Activated T-cell treated with anti-CD3 and anti-CD28 coated beads, Interleukin-2, amount 50 U/mL, for 48 hours (primary cell): Measurements from ENCODE around the gene SEZ6L.
"Not testable (repeated sequence)": the region's sequence is repeated elsewhere in the genome, so short reads cannot be mapped to it uniquely, and the experiment has no call there.

Source experiments
- DNase-seq, 2 experiments: peaks; one replicate each; pipeline ENCODE4 v3.0.0-alpha.2; 2020

The SEZ6L gene

DNA sequence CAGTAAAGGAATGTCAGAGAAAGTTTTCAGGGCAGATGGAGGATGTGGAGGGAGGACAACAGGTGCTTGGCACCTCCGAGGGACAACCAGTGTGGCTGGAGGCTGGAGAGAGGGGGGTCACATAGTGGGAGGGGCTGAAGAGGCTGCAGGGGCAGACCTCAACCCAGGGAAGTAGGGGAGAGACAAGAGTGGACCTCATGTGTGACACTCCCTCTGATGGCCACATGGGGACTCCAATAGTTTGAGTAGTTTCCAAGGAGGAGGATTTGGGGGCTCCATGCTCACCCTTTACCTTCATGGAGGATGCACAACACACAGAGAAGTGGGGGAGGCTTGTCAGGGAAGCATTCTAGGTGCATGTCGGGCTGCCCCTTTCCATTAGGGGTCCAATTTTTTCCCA lies 224.7 kb downstream of the SEZ6L start:
- DNase-seq: no peak

DNA sequence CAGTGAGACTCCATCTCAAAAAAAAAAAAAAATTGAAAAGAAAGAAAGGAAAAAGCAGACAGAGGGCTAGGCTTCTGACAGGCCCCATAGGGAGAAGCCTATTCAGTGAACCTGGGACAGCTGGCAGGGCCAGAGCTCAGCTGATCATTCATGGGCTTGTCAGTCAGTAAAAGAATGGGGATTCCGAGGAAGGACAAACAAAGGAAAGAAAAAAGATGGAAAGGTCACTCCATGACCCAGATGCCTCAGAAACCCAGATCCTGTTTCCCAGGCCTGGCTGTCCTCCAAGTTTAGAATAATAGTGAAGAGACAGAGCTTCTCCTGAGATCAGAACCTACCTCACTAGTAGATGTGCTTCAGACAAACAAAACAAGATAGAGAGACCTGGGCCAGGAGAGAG lies 225.5 kb downstream of the SEZ6L start:
- DNase-seq: no peak

DNA sequence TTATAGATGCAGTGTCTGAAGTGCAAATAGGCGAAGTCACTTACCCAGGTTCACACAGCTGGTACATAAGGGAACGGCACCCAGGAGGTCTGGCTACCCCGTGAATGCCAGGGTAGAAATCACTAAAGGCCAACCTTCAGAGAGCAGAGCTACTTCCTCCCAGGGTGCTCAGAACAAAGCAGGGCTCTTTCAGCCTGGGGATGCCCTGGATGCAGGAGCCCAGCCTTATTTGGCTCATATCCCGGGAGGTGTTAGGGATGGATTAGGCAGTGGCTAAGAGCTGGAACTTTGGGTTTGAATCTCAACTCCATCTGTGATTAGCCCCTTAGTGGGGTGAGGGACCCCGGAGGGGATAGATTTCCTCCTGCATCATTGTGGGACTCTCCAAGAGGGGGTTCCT lies 226.7 kb downstream of the SEZ6L start:
- no peak for DNase-seq

DNA sequence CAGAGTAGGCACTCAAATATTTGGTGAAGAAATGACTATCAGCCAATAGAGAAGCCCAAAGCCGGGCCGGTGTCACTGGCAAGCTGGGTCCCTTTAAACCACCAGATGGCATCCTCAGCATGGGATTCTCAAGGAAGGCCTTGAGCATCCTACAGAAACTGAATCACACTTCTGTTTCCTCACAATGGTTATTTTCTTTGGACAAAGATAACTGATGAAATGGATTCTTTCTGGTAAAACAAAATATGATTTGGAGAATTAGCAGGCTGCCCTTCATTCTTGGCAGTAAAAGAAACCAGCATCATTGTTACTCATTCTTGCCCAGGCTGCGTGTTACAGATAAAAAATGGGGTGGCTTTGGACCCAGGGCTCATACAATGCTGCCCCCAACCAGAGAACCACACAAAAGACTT lies 229.5 kb downstream of the SEZ6L start:
- peak; percentile 51 to 57 for DNase-seq

GRCh38 chr22:26399289-26399688 lies 230.0 kb downstream of the SEZ6L start:
- DNase-seq: no peak

- no peak for DNase-seq
Measured at GRCh38 chr22:26401726-26402125, 232.5 kb downstream of the SEZ6L start.

DNA sequence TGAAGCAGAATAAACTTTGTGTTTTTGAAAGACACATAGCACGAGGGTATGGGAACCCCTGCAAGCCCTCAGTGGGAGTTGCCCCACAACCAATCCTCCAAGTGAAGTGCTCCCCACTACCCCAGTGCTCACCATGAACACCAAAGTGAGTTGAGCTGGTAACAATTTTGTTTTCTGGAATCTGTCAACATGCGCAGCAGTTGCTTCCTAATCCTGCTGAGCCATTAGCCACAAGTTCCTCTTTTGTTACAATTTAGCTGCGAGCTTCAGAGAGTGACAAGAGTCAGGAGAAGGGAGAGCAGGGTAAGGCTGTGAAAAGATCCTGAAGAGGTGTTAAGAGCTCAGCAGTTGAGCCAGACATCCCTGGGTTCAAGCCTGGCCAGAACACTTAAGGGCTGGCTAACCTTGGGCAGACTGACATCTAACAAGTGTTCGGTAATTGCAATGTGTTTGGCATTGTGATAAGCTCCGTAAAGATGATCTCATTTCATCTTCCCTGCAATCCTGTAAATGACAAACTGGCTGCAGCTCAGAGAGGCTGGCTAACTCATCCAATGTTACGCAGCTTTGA lies 235.7 kb downstream of the SEZ6L start:
- DNase-seq: no peak

DNA sequence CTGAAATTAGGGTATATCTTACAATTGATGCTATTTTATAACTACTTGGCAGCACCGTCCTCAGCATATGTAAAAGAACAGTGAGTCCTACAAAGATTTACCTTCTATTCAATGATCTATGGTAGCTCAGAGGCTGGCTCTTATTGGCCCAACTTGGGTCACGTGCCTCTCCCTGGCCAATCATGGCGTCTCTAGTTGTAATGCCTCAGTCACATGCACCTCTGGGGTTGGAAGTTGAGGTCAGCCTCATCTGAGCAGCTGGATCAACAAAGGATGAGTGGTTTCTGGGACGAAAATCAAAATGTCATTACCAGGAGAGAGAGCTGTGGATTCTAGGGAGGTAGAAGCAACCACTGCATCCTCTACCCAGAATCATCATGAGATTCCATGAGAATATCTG lies 236.9 kb downstream of the SEZ6L start:
- no peak for DNase-seq

DNA sequence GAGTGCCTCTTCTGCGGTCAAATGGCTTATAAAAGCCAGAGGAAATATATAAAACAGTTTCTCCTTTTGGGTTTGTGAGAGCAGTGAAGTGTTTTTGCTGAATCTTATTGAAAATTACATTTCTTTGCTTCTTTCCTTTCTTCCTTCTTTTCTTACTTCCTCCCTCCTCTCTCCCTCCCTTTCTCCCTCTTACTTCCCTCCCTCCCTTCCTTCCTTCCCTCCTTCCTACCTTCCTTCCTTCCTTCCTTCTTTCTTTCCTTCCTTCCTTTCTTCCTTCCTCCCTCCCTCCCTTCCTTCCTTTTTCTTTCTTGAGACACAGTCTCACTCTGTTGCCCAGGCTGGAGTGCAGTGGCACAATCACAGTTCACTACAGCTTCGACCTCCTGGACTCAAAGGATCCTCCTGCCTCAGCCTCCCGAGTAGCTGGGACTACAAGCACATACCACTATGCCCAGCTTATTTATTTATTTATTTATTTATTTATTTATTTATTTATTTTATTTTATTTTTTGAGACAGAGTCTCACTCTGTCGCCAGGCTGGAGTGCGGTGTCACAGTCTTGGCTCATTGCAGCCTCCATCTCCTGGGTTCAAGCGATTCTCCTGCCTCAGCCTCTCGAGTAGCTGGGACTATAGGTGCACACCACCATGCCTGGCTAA lies 239.4 kb downstream of the SEZ6L start:
- DNase-seq: not testable (repeated sequence)

DNA sequence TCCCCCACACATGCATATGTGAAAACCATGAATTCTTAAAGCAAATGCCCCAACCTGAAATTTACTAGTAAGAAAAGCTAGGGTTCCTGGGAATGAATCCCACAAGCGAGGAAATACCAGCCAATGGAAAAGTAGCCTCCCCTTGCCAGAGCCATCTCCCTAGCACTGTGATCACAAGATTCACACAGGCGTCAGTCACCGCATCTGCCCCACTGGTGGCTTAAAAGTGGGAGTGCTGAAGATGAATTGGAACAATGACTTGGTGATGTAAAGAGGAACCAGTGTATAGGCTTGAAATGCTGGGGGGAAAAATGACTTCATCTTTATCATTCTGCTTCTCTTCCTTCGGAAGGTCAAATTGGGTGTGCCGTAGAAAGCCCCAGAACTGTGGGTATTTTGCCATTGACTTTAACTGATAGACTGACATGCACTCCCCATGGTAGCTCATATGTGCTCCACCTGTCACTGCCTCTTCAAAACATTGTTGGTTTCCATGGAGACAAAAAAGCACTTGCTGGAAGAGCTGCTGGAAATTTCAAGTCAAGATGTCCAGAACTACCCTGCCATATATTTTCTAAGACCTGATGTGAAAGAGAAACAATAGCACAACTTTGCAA lies 240.6 kb downstream of the SEZ6L start:
- DNase-seq: no peak

- no peak for DNase-seq
Measured at GRCh38 chr22:26410386-26410785, 241.1 kb downstream of the SEZ6L start.

- no peak for DNase-seq
Measured at GRCh38 chr22:26414347-26414746, 245.1 kb downstream of the SEZ6L start.

DNA sequence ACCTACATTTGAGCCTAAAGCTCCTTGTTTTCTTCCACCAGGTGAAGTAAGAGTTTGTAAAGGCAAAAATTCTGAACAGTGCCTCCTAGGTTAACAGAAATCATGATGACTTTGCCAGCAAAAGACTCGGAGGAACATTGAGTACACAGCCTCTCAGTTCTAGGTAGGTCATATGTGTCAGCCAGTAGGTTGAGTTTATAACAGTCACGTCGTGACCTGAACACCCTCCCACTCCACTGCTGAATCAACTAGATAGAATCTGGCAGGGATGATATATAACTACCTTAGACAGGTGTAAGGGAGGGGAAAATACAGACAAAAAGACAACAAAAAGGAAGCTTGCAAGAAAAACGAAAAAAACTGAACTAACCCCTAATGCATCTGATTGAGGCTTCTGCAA lies 247.0 kb downstream of the SEZ6L start:
- no peak for DNase-seq

- DNase-seq: no peak
Measured at GRCh38 chr22:26416670-26417276, 247.5 kb downstream of the SEZ6L start.

DNA sequence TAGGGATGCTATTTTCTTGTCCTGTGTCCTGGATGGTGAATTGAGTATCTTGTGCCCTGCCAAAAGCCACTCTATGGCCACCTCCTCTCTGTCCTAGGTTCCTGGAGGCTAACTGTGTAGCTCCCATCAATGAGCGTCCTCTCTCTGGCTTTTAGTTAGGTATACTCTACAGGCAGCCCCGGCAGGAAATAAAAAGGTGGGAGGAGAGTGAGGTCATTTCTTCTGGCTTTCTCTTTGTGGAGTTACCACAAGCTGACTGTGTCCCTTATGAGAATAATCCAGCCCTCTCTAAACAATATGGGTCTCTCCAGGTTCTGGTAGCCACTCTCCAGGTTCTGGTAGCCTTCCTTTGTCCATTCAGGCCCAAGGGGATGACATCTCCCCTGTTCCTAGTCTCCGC lies 248.1 kb downstream of the SEZ6L start:
- DNase-seq: no peak

DNA sequence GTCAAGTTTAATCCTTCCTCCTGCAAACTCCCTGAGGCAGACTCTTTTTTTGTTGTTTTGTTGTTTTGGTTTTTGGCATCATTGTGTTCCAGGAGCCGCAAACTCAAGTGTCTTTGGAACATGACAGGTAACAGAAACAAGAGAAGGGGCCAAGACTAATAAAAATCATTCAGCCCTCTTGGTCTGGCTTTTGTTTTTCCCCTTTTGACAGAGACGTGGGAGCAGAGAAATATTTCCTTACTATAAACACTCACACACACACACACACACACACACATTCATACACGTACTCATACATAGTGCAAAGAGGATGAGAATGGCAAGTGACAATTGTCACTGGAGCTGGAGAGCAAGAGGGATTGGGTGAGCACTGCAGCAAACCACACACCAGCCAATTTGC lies 249.4 kb downstream of the SEZ6L start:
- no peak for DNase-seq

GRCh38 chr22:26426924-26427323 lies 257.7 kb downstream of the SEZ6L start:
- no peak for DNase-seq

DNA sequence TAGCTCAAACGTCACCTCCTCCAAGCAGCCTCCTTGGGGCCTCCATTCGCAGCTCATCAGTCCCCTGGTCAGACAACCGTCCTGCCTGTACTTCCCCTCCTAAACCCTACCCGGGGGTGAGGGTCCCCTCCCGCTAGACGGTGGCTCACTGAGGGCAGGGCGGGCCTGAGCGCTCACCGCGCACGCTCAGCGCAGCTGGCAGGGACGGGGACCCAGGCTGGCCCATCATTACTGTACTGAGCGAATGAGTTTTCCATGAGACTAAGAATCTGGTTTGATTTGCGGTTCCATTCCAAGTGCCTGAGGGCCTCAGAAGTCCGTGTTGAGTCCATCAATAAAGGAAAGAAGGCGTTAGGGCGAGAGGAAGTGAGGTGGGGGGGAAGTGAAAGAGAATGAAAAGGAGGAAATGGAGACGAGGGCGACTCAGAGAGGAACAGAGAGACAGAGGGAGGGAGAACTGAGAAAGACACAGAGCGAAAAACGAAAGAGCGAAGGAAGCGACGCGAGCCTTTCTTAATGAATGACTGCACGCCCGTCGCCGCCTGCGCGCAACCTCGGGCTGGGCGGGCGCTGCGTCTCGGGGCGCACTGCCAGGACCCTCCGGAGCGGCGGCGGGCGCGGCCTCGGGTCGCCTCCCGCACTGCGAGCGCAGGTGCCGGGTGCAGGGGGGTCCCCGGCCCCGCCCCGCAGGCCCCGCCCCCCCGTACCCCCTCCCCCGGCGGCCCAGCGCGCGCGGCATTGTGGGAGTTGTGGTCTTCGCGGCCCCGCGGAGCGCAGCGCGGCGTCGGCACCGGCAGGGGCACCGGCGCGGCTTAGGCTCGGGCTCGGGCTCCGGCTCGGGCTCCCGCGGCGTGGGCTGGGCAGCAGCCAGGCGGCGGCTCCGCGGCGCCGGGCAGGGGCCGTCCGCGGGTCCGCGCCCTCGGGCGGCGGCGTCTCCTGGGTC lies 259.5 kb downstream of the SEZ6L start, which contains the start of gene ASPHD2:
ASPHD2 (plus strand) TSS at position 746 of the 943 bp plus-strand sequence. CDS start 4,356 bp downstream, outside the sequence.
- DNase-seq: peak; percentile 84 to 88

DNA sequence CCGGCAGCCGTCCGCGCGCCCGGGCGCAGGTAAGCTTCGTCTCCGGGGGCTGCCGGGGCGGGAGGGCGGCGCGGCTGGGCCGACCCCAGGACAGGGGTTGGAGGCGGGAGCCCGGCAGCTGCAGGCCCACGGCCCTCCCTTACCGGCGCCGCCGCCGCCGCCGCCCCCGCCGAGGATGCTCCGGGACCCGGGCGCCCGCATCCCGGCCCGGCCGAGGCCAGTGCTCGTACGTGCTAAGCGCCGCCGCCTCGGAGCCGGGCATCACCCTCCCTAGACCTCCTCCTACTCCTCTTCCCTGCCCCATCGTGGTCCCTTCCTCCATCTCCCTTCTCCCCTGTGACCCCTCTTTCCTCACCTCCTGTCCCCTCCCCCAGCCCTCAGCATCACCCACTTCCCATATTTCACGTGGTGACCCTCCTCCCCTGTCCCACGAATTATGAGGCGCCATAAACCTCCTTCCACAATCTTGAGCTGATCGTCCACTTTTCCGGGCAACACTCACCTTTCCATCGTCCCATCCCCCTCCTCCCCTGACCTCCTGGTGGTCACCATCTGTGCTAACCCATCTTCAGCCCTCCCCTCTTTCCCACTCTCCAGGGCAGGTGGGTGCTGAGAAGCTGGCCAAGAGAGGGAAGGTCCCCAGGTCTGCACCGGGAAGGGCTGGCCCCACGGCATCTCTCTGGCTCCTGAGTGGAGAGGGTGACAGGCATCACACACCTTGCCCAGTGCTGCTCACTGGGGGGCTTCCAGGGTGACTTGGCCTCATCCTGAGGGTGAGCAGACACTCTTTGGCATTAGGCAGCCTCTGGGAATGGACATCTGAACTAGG lies 260.4 kb downstream of the SEZ6L start:
- peak; percentile 29 to 42 for DNase-seq

GRCh38 chr22:26430600-26430999 lies 261.3 kb downstream of the SEZ6L start:
- peak in 1 of 2 experiments; percentile 35 for DNase-seq

- DNase-seq: peak in 1 of 2 experiments; percentile 33
Measured at GRCh38 chr22:26431261-26431995, 262.2 kb downstream of the SEZ6L start.
